ENCODE measurements around the gene TMEM127.
"Not testable (repeated sequence)": the region's sequence is repeated elsewhere in the genome, so short reads cannot be mapped to it uniquely, and the experiment has no call there.

TMEM127 gene

DNA sequence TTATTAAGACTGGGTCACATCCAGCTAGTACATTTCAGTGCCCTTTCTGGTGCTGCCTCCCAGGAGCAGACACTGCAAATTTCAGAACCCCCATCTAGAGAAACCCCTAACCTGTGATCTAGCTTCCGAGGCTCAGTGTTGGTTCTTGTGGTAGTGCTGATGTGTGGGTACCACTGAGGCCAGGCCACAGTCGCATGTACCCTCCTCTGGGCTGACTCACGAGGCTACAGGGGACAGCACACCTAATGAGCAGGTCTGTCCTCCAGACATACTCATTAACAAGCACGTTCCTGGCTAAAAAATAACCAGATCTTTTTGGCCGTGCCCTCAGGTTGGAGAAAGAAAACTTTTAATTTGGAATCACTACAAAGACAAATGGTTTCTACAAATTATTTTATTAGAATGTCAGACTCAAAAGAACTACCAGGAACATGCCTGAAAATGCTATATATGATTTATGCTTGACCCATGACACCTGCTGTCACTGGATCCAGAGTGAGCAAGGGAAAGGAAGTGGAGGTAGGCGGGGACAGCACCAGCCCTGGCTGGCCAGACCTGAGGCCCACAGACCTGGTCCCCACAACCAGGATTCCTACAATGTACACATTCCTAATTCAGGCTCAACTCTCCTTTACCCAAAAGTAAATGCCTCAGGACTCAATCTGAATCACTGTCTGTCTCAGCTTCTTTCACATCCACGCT, 8.7 kb upstream of the TMEM127 start:
- no peak overlapping the region for H3K4me3 Mint-ChIP-seq
- H3K4me1 Mint-ChIP-seq (ENCODE audit: low read depth), result peaks cover 4% of the 10 kb centered on the region
- H3K36me3 Mint-ChIP-seq (ENCODE audit: low read depth), result peaks cover 62% of the 10 kb centered on the region
- no peaks in the 10 kb centered on the region for H3K27me3 Mint-ChIP-seq (ENCODE audit: low read depth)
- no peaks in the 10 kb centered on the region for H3K9me3 Mint-ChIP-seq
- no peak overlapping the region for H3K27ac Mint-ChIP-seq

DNA sequence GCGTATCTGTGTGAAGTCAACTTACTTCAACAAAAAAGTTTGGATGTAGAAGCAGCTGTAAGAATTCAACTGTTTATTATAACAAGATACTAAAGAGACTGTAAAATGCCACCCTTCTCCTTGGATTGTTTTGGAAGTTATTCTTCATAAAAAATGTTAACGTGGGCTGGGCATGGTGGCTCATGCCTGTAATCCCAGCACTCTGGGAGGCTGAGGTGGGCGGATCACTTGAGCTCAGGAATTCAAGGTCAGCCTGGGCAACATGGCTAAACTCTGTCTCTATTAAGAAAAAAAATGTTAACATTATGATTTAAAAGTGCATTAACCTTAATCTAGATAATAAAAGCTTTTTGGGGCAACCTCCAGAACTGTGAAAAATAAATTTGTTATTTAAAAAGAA, 8.0 kb upstream of the TMEM127 start:
- Mint-ChIP-seq H3K4me3 (no peak overlapping the region), H3K9me3 (no peaks in the 10 kb centered on the region), H3K27me3 (ENCODE audit: low read depth) (no peaks in the 10 kb centered on the region), H3K4me1 (ENCODE audit: low read depth) (peaks cover 6% of the 10 kb centered on the region), H3K36me3 (ENCODE audit: low read depth) (peaks cover 62% of the 10 kb centered on the region), H3K27ac (no peak overlapping the region)

GRCh38 chr2:96271995-96272394, 6.2 kb upstream of the TMEM127 start:
- no peaks in the 10 kb centered on the region for H3K9me3 Mint-ChIP-seq
- no peaks in the 10 kb centered on the region for H3K27me3 Mint-ChIP-seq (ENCODE audit: low read depth)
- no peak overlapping the region for H3K27ac Mint-ChIP-seq
- H3K4me1 Mint-ChIP-seq (ENCODE audit: low read depth), result peaks cover 19% of the 10 kb centered on the region
- H3K4me3 Mint-ChIP-seq, result no peak overlapping the region
- H3K36me3 Mint-ChIP-seq (ENCODE audit: low read depth), result peaks cover 52% of the 10 kb centered on the region

- no peaks in the 10 kb centered on the region for H3K9me3 Mint-ChIP-seq
- peaks cover 37% of the 10 kb centered on the region for H3K4me1 Mint-ChIP-seq (ENCODE audit: low read depth)
- peak overlapping the region; percentile 79 for H3K4me3 Mint-ChIP-seq
- no peaks in the 10 kb centered on the region for H3K27me3 Mint-ChIP-seq (ENCODE audit: low read depth)
- peaks cover 33% of the 10 kb centered on the region for H3K36me3 Mint-ChIP-seq (ENCODE audit: low read depth)
- peak overlapping the region; percentile 64 for H3K27ac Mint-ChIP-seq
Measured at GRCh38 chr2:96267159-96267971, 1.6 kb upstream of the TMEM127 start.

- peaks cover 50% of the 10 kb centered on the region for H3K4me1 Mint-ChIP-seq (ENCODE audit: low read depth)
- H3K4me3 Mint-ChIP-seq, result peak overlapping the region; percentile 100
- H3K27me3 Mint-ChIP-seq (ENCODE audit: low read depth), result no peaks in the 10 kb centered on the region
- peaks cover 28% of the 10 kb centered on the region for H3K36me3 Mint-ChIP-seq (ENCODE audit: low read depth)
- H3K27ac Mint-ChIP-seq, result peak overlapping the region; percentile 75
- H3K9me3 Mint-ChIP-seq, result no peaks in the 10 kb centered on the region
Measured at GRCh38 chr2:96265349-96265839, 403 bp downstream of the TMEM127 start.

DNA sequence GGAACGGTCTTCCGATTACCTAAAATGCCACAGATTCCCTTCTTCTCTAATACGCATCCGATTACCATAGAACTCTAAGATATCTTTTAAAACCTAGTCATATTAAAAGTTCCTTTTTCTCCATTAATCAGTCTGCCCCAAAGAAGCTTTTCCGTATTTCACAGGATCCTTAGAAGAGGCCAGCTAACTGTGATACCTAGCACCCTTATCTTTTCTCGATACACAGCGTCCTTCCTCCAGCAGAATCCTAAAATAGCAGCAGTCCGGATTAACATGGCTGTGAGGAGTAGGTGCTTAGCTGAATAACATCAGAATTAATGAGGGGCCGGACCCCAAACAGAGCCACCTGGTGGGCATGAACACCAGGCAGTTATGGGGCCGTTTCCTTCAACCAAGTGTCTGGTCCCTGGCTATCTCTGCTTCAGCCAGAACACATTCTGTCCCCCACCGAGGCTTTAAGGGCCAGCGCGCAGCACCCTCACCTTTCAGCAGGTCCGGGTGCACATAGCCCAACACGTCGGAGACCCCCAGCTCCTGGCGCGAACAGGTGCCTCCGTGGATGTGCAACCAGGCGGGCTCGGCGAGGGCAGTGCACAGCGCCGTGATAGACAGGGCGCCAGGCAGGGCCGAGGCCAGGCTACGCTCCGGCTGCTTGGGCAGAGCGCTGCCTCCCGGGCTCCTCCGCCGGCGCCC, 995 bp downstream of the TMEM127 start:
- Mint-ChIP-seq H3K36me3 (ENCODE audit: low read depth) (peaks cover 28% of the 10 kb centered on the region), H3K4me3 (peak overlapping the region; percentile 77), H3K4me1 (ENCODE audit: low read depth) (peaks cover 53% of the 10 kb centered on the region), H3K27me3 (ENCODE audit: low read depth) (no peaks in the 10 kb centered on the region), H3K27ac (peak overlapping the region; percentile 38), H3K9me3 (no peaks in the 10 kb centered on the region)

DNA sequence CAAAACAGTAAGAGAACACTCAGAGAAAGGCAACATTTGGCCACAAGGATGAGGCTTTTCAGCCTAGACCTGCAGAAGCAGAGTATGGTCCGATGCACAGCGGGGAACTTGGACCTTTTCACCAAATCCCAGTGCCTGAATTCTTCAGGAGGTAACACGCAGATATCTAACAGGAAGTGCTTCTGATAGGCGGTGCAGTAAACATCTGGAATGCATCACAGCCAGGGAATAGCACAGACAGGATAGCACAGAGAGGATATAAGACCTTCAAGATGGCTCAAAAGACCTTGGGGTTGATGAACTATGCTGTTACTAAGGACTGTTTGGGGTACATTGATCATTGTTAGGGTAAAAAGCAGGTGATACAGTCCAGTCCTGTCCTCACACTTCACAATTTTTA, 1.7 kb downstream of the TMEM127 start:
- Mint-ChIP-seq H3K27ac (no peak overlapping the region), H3K36me3 (ENCODE audit: low read depth) (peaks cover 28% of the 10 kb centered on the region), H3K9me3 (no peaks in the 10 kb centered on the region), H3K4me1 (ENCODE audit: low read depth) (peaks cover 56% of the 10 kb centered on the region), H3K4me3 (peak overlapping the region; percentile 77), H3K27me3 (ENCODE audit: low read depth) (no peaks in the 10 kb centered on the region)

- no peak overlapping the region for H3K4me3 Mint-ChIP-seq
- H3K27me3 Mint-ChIP-seq (ENCODE audit: low read depth), result no peaks in the 10 kb centered on the region
- H3K36me3 Mint-ChIP-seq (ENCODE audit: low read depth), result peaks cover 21% of the 10 kb centered on the region
- no peak overlapping the region for H3K27ac Mint-ChIP-seq
- H3K4me1 Mint-ChIP-seq (ENCODE audit: low read depth), result peaks cover 52% of the 10 kb centered on the region
- no peaks in the 10 kb centered on the region for H3K9me3 Mint-ChIP-seq
Measured at GRCh38 chr2:96262306-96262705, 3.5 kb downstream of the TMEM127 start.

- Mint-ChIP-seq H3K4me3 (no peak overlapping the region), H3K36me3 (ENCODE audit: low read depth) (peaks cover 24% of the 10 kb centered on the region), H3K27ac (no peak overlapping the region), H3K4me1 (ENCODE audit: low read depth) (peaks cover 54% of the 10 kb centered on the region), H3K27me3 (ENCODE audit: low read depth) (no peaks in the 10 kb centered on the region), H3K9me3 (no peaks in the 10 kb centered on the region)
Measured at GRCh38 chr2:96261328-96262003, 4.3 kb downstream of the TMEM127 start.

GRCh38 chr2:96260387-96261260, 5.2 kb downstream of the TMEM127 start:
- Mint-ChIP-seq H3K9me3 (no peaks in the 10 kb centered on the region), H3K27me3 (ENCODE audit: low read depth) (no peaks in the 10 kb centered on the region), H3K4me3 (no peak overlapping the region), H3K4me1 (ENCODE audit: low read depth) (peaks cover 53% of the 10 kb centered on the region), H3K27ac (peak overlapping the region; percentile 76), H3K36me3 (ENCODE audit: low read depth) (peaks cover 24% of the 10 kb centered on the region)

DNA sequence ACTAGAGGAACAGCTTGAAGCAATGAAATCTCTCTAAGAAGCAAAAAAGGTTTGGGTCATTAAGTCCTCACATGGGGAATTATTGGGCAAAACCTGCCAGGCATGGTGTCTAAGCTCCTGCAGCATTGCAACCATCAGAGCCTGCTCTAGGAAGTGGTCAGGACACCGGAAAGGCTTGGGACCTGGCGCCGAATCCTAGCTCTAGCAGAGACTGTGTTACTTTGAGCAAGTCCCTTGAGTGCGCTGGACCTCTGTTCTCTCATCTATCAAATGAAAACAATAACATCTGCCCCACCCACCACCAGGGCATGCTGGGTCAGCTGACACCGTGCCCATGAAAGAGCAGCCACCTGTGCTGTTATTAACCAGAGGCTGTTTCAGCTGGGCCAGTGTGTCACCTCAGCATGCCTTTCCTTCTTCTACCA, 6.3 kb downstream of the TMEM127 start:
- Mint-ChIP-seq H3K27ac (no peak overlapping the region), H3K27me3 (ENCODE audit: low read depth) (no peaks in the 10 kb centered on the region), H3K9me3 (no peaks in the 10 kb centered on the region), H3K4me1 (ENCODE audit: low read depth) (peaks cover 52% of the 10 kb centered on the region), H3K4me3 (no peak overlapping the region), H3K36me3 (ENCODE audit: low read depth) (peaks cover 27% of the 10 kb centered on the region)

GRCh38 chr2:96258166-96259022, 7.4 kb downstream of the TMEM127 start:
- Mint-ChIP-seq H3K4me1 (ENCODE audit: low read depth) (peaks cover 42% of the 10 kb centered on the region), H3K9me3 (no peaks in the 10 kb centered on the region), H3K27me3 (ENCODE audit: low read depth) (no peaks in the 10 kb centered on the region), H3K4me3 (no peak overlapping the region), H3K36me3 (ENCODE audit: low read depth) (peaks cover 34% of the 10 kb centered on the region), H3K27ac (peak overlapping the region; percentile 20)

DNA sequence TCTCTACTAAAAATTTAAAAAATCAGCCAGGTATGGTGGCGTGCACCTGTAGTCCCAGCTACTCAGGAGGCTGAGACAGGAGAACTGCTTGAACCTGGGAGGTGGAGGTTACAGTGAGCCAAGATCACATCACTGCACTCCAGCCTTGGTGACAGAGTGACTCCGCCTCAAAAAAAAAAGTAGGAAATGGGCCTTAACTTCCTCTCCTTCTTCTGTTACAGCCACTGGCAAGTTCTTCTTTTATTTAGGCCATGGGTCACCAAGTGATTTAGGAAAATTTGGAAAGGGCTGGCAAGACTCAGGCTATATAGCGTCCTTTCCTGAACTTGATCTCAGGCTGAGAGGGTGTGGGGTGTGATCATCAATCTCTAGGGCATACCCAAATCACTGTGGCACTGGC, 8.1 kb downstream of the TMEM127 start:
- peaks cover 40% of the 10 kb centered on the region for H3K4me1 Mint-ChIP-seq (ENCODE audit: low read depth)

More for the DNA sequence above, 8.1 kb downstream of the TMEM127 start:
- Mint-ChIP-seq H3K27ac (peak overlapping the region; percentile 20), H3K36me3 (ENCODE audit: low read depth) (peaks cover 36% of the 10 kb centered on the region)
- H3K9me3 Mint-ChIP-seq; H3K27me3 Mint-ChIP-seq (ENCODE audit: low read depth); H3K4me3 Mint-ChIP-seq: not testable (repeated sequence)

All from T-helper 1 cell treated with Interleukin-12 subunit alpha and Interleukin-12 subunit beta and Interleukin-4 antibody, amounts not matched to agents 30 μg/mL and 1 μg/mL, for 36 hours (primary cell).